ENCODE measurements around the gene C4BPA. TPM values are rescaled to one million over a fixed set of nuclear protein-coding genes. Genes with fewer than 3 reads are reported as not detected.

Gene C4BPA
- polyA plus RNA-seq, 2 of the 4 experiments (the other 2 are of a cell fraction) = 0.92 to 3.6 TPM

DNA sequence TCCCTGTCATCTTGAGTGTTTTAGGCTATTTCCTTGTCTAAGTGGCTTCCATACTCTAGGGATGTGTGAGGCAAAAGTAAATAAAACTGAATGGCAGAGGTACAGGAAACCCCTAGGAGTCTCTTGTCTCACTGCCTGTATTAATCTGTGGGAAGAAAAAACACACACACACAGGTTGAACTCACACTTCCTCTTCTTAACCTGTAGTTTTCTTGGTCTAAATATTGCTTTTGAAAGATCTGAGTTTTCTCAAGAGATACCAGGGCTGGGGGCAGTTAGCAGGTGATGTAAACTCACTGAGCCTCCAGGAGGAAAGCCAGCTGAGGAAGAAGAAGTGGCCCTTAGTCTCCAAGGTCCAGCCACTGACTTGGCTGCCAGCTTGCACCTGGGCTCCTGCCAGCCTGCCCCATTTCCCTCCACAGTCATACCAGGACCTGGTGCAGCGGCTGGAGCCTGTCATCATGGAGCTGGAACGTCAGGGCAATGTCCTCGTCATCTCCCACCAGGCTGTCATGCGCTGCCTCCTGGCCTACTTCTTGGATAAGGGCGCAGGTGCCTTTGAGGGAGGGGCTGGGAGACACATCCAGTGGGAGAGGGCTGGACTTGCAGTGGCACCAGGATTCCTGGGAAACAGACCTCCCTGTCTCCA, 34.1 kb upstream of the C4BPA start (continued):
- TF ChIP-seq HOXB13 (CRISPR knock-in tag; IDR thresholded peaks at IDR 0.05; ENCODE audit: low read depth) = no peak
- TF ChIP-seq CBX2 (IDR thresholded peaks at IDR 0.05; ENCODE audit: borderline replicate concordance, low read depth) = no peak
- no peak for TF ChIP-seq NFE2L2 (conservative IDR thresholded peaks at IDR 0.05; ENCODE audit: low read length)
- TF ChIP-seq MAZ (IDR thresholded peaks at IDR 0.05; ENCODE audit: borderline replicate concordance, low read depth, low read length) = no peak
- TF ChIP-seq ZNF302 (CRISPR knock-in tag; IDR thresholded peaks at IDR 0.05) = no peak
- TF ChIP-seq HEYL (CRISPR knock-in tag; IDR thresholded peaks at IDR 0.05) = no peak

DNA sequence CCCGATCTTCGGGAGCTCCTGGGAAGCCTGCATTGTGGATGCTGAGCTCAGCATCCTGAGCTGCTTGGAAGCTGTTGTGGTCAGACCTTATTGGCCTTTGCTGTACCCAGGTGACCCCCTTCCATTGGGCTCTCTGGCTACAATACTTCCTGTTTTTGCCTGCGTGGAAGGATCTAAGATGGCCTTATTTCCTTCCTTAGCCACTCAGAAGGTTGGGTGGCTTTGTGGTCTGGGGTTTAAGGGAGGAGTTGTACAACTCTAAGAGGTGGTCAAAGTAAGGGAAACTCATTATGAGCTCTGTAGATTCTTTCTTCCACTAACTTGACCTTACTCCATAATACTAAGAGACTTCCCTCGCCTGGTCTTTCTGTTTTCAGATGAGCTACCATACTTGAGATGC, 33.2 kb upstream of the C4BPA start:
- Histone ChIP-seq H3K4me1 (peaks cover 10% of the 10 kb centered on the region), H3K27ac (no peak overlapping the region), H3K4me2 (no peak overlapping the region), H3K9me3 (no peaks in the 10 kb centered on the region), H3K4me3 (no peak overlapping the region)
- WGBS (ENCODE audit: missing lambda C conversion rate) = 81% methylated on average over 4 of the region's 4 CpGs
- CTCF ChIA-PET = interaction anchor here (0.7 to 2.9 kb wide), 7 partner anchors 9 to 88 kb away, joined by 3 to 11 read pairs (median 4); partner anchors contain the start of gene PFKFB2
- ATAC-seq (no peak), DNase-seq (ENCODE audit: low read depth in 1 of 2, low spot score in 1 of 2) (no peak), FAIRE-seq (no peak)
- POLR2A ChIA-PET = no interaction called here
- TF ChIP-seq RAD21 (conservative IDR thresholded peaks at IDR 0.05 in 1 of 2, IDR thresholded peaks at IDR 0.05 in 1 of 2) (no peak), TFCP2L1 (CRISPR knock-in tag; IDR thresholded peaks at IDR 0.05) (no peak), FOSL2 (IDR thresholded peaks at IDR 0.05) (no peak), FOSL2 (CRISPR knock-in tag; IDR thresholded peaks at IDR 0.05) (no peak), SMC3 (IDR thresholded peaks at IDR 0.05) (no peak), HEYL (CRISPR knock-in tag; IDR thresholded peaks at IDR 0.05) (no peak), HDAC2 (IDR thresholded peaks at IDR 0.05) (no peak), CEBPB (IDR thresholded peaks at IDR 0.05) (no peak), HOXB5 (CRISPR knock-in tag; IDR thresholded peaks at IDR 0.05) (no peak), ESRRA (IDR thresholded peaks at IDR 0.05; ENCODE audit: borderline replicate concordance, low read length) (no peak), JUNB (IDR thresholded peaks at IDR 0.05) (no peak), FOSB (CRISPR knock-in tag; IDR thresholded peaks at IDR 0.05) (no peak), NPAS2 (CRISPR knock-in tag; IDR thresholded peaks at IDR 0.05; ENCODE audit: borderline replicate concordance) (no peak), CBX8 (IDR thresholded peaks at IDR 0.05) (no peak), EP300 (IDR thresholded peaks at IDR 0.05) (no peak), RNF2 (IDR thresholded peaks at IDR 0.05; ENCODE audit: borderline replicate concordance, low read depth) (no peak)
- TF ChIP-seq, protein P1, sequence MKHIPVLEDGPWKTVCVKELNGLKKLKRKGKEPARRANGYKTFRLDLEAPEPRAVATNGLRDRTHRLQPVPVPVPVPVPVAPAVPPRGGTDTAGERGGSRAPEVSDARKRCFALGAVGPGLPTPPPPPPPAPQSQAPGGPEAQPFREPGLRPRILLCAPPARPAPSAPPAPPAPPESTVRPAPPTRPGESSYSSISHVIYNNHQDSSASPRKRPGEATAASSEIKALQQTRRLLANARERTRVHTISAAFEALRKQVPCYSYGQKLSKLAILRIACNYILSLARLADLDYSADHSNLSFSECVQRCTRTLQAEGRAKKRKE (CRISPR knock-in tag; IDR thresholded peaks at IDR 0.05; ENCODE audit: low read depth) = no peak
- TF ChIP-seq, protein P2, sequence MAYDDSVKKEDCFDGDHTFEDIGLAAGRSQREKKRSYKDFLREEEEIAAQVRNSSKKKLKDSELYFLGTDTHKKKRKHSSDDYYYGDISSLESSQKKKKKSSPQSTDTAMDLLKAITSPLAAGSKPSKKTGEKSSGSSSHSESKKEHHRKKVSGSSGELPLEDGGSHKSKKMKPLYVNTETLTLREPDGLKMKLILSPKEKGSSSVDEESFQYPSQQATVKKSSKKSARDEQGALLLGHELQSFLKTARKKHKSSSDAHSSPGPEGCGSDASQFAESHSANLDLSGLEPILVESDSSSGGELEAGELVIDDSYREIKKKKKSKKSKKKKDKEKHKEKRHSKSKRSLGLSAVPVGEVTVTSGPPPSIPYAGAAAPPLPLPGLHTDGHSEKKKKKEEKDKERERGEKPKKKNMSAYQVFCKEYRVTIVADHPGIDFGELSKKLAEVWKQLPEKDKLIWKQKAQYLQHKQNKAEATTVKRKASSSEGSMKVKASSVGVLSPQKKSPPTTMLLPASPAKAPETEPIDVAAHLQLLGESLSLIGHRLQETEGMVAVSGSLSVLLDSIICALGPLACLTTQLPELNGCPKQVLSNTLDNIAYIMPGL (CRISPR knock-in tag; IDR thresholded peaks at IDR 0.05; ENCODE audit: borderline replicate concordance) = no peak
- TF ChIP-seq, protein P3, sequence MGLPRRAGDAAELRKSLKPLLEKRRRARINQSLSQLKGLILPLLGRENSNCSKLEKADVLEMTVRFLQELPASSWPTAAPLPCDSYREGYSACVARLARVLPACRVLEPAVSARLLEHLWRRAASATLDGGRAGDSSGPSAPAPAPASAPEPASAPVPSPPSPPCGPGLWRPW (IDR thresholded peaks at IDR 0.05) = no peak
- TF ChIP-seq, protein P4, sequence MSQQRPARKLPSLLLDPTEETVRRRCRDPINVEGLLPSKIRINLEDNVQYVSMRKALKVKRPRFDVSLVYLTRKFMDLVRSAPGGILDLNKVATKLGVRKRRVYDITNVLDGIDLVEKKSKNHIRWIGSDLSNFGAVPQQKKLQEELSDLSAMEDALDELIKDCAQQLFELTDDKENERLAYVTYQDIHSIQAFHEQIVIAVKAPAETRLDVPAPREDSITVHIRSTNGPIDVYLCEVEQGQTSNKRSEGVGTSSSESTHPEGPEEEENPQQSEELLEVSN (IDR thresholded peaks at IDR 0.05; ENCODE audit: borderline replicate concordance, low read depth) = no peak
- TF ChIP-seq, protein P5, sequence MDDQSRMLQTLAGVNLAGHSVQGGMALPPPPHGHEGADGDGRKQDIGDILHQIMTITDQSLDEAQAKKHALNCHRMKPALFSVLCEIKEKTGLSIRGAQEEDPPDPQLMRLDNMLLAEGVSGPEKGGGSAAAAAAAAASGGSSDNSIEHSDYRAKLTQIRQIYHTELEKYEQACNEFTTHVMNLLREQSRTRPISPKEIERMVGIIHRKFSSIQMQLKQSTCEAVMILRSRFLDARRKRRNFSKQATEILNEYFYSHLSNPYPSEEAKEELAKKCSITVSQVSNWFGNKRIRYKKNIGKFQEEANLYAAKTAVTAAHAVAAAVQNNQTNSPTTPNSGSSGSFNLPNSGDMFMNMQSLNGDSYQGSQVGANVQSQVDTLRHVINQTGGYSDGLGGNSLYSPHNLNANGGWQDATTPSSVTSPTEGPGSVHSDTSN (IDR thresholded peaks at IDR 0.05) = no peak
